Measurements from ENCODE around the gene GRM7. TPM values are rescaled to one million over a fixed set of nuclear protein-coding genes. Genes with fewer than 3 reads are reported as not detected.

The GRM7 gene
- total RNA-seq, 6 experiments from 2014 or later = not detected

GRCh38 chr3:7280318-7280717 lies 419.4 kb downstream of the GRM7 start:
- no peak for TF ChIP-seq CTCF (IDR thresholded peaks at IDR 0.05)
- Mint-ChIP-seq H3K4me3 (no peak overlapping the region), H3K36me3 (ENCODE audit: low read depth) (no peaks in the 10 kb centered on the region), H3K9me3 (peaks cover 25% of the 10 kb centered on the region), H3K4me1 (ENCODE audit: low read depth) (no peaks in the 10 kb centered on the region), H3K27me3 (ENCODE audit: insufficient read depth) (no peaks in the 10 kb centered on the region), H3K27ac (no peak overlapping the region)
- DNase-seq = no peak

GRCh38 chr3:7282988-7283387 lies 422.1 kb downstream of the GRM7 start:
- Mint-ChIP-seq H3K27ac (no peak overlapping the region), H3K36me3 (ENCODE audit: low read depth) (no peaks in the 10 kb centered on the region), H3K4me3 (no peak overlapping the region), H3K4me1 (ENCODE audit: low read depth) (no peaks in the 10 kb centered on the region), H3K9me3 (peaks cover 34% of the 10 kb centered on the region), H3K27me3 (ENCODE audit: insufficient read depth) (no peaks in the 10 kb centered on the region)
- TF ChIP-seq CTCF (IDR thresholded peaks at IDR 0.05) = no peak
- no peak for DNase-seq

- Mint-ChIP-seq H3K9me3 (peaks cover 42% of the 10 kb centered on the region), H3K4me1 (ENCODE audit: low read depth) (no peaks in the 10 kb centered on the region), H3K27me3 (ENCODE audit: insufficient read depth) (no peaks in the 10 kb centered on the region), H3K36me3 (ENCODE audit: low read depth) (no peaks in the 10 kb centered on the region), H3K4me3 (no peak overlapping the region), H3K27ac (no peak overlapping the region)
- no peak for DNase-seq
- no peak for TF ChIP-seq CTCF (IDR thresholded peaks at IDR 0.05)
Measured at GRCh38 chr3:7285505-7285904, 424.6 kb downstream of the GRM7 start.

GRCh38 chr3:7288133-7288532 lies 427.2 kb downstream of the GRM7 start:
- no peaks in the 10 kb centered on the region for H3K36me3 Mint-ChIP-seq (ENCODE audit: low read depth)
- H3K27me3 Mint-ChIP-seq (ENCODE audit: insufficient read depth) = no peaks in the 10 kb centered on the region
- no peaks in the 10 kb centered on the region for H3K4me1 Mint-ChIP-seq (ENCODE audit: low read depth)
- no peak for TF ChIP-seq CTCF (IDR thresholded peaks at IDR 0.05)
- no peak overlapping the region for H3K4me3 Mint-ChIP-seq
- H3K9me3 Mint-ChIP-seq = peaks cover 53% of the 10 kb centered on the region
- no peak for DNase-seq
- H3K27ac Mint-ChIP-seq = no peak overlapping the region

- DNase-seq = no peak
- TF ChIP-seq CTCF (IDR thresholded peaks at IDR 0.05) = no peak
- H3K36me3 Mint-ChIP-seq (ENCODE audit: low read depth) = peaks cover 3% of the 10 kb centered on the region; the same call in 1 of the 2 replicates
- H3K27ac Mint-ChIP-seq = no peak overlapping the region
- H3K4me1 Mint-ChIP-seq (ENCODE audit: low read depth) = no peaks in the 10 kb centered on the region
- no peak overlapping the region for H3K4me3 Mint-ChIP-seq
- H3K27me3 Mint-ChIP-seq (ENCODE audit: insufficient read depth) = no peaks in the 10 kb centered on the region
- peaks cover 53% of the 10 kb centered on the region for H3K9me3 Mint-ChIP-seq
Measured at GRCh38 chr3:7289121-7289520, 428.2 kb downstream of the GRM7 start.

Data from HFFc6 (cell line).